GM18508 (cell line): Measurements from ENCODE around the gene TMEM135.
"Not testable (repeated sequence)": the region's sequence is repeated elsewhere in the genome, so short reads cannot be mapped to it uniquely, and the experiment has no call there.

Experiments used
- ATAC-seq: cut with Tn5 transposase; IDR thresholded peaks from one replicate; pipeline ENCODE4 v1.9.1; 2021; ENCODE audit warnings: moderate number of reproducible peaks; ENCODE audit not compliant: insufficient read depth, unreplicated experiment

Gene TMEM135

GRCh38 chr11:87134524-87135106 lies 96.9 kb downstream of the TMEM135 start:
- ATAC-seq = no peak

- no peak for ATAC-seq
Observed at GRCh38 chr11:87136236-87136635, 98.5 kb downstream of the TMEM135 start.

GRCh38 chr11:87137711-87138110 lies 100.0 kb downstream of the TMEM135 start:
- no peak for ATAC-seq

GRCh38 chr11:87139475-87139874 lies 101.7 kb downstream of the TMEM135 start:
- no peak for ATAC-seq

- no peak for ATAC-seq
Observed at GRCh38 chr11:87141322-87141721, 103.6 kb downstream of the TMEM135 start.

GRCh38 chr11:87141980-87142514 lies 104.3 kb downstream of the TMEM135 start:
- ATAC-seq = no peak

GRCh38 chr11:87142594-87142993 lies 104.9 kb downstream of the TMEM135 start:
- no peak for ATAC-seq

GRCh38 chr11:87143641-87144040 lies 105.9 kb downstream of the TMEM135 start:
- no peak for ATAC-seq

GRCh38 chr11:87144252-87144651 lies 106.5 kb downstream of the TMEM135 start:
- no peak for ATAC-seq

GRCh38 chr11:87148749-87149148 lies 111.0 kb downstream of the TMEM135 start:
- no peak for ATAC-seq

GRCh38 chr11:87149782-87150181 lies 112.0 kb downstream of the TMEM135 start:
- not testable (repeated sequence) for ATAC-seq

- ATAC-seq = no peak
Observed at GRCh38 chr11:87150936-87151335, 113.2 kb downstream of the TMEM135 start.

GRCh38 chr11:87154246-87154645 lies 116.5 kb downstream of the TMEM135 start:
- no peak for ATAC-seq

GRCh38 chr11:87156970-87157369 lies 119.2 kb downstream of the TMEM135 start:
- ATAC-seq = no peak

- not testable (repeated sequence) for ATAC-seq
Observed at GRCh38 chr11:87169076-87169475, 131.3 kb downstream of the TMEM135 start.

- no peak for ATAC-seq
Observed at GRCh38 chr11:87173185-87174039, 135.7 kb downstream of the TMEM135 start.

GRCh38 chr11:87174870-87175269 lies 137.1 kb downstream of the TMEM135 start:
- no peak for ATAC-seq

- ATAC-seq = no peak
Observed at GRCh38 chr11:87176044-87176443, 138.3 kb downstream of the TMEM135 start.

- ATAC-seq = no peak
Observed at GRCh38 chr11:87179621-87180020, 141.9 kb downstream of the TMEM135 start.

GRCh38 chr11:87180742-87181141 lies 143.0 kb downstream of the TMEM135 start:
- ATAC-seq = no peak

- ATAC-seq = no peak
Observed at GRCh38 chr11:87181143-87181542, 143.4 kb downstream of the TMEM135 start.

- ATAC-seq = no peak
Observed at GRCh38 chr11:87185228-87185627, 147.5 kb downstream of the TMEM135 start.
